Renal cortical epithelial cell (primary cell): ENCODE measurements around the gene MAST4. TPM values are rescaled to one million over a fixed set of nuclear protein-coding genes. Genes with fewer than 3 reads are reported as not detected.

ENCODE experiments used
- DNase-seq: peaks from one replicate; pipeline ENCODE4 v3.0.0-alpha.2; 2011; ENCODE audit warnings: low read depth
- total RNA-seq: library from RNA; depleted of rRNA; stranded (reverse); fragments of >200 nt; gene quantifications from 2 replicates; pipeline ENCODE4 v1.2.3, GENCODE V29; 2014

The MAST4 gene
- total RNA-seq, 1 donor from 2014 or later = 8.7 TPM

- DNase-seq = peak; percentile 52
Measured at GRCh38 chr5:67015541-67016191, 419.5 kb downstream of the MAST4 start.

- no peak for DNase-seq
Measured at GRCh38 chr5:67019065-67019845, 423.1 kb downstream of the MAST4 start.

GRCh38 chr5:67020096-67020615 is 424.0 kb downstream of the MAST4 start:
- DNase-seq = peak; percentile 67

GRCh38 chr5:67021031-67021430 is 424.8 kb downstream of the MAST4 start:
- no peak for DNase-seq

- no peak for DNase-seq
Measured at GRCh38 chr5:67021521-67021920, 425.3 kb downstream of the MAST4 start.

- no peak for DNase-seq
Measured at GRCh38 chr5:67021962-67022361, 425.8 kb downstream of the MAST4 start.

GRCh38 chr5:67025457-67025856 is 429.3 kb downstream of the MAST4 start:
- no peak for DNase-seq

- DNase-seq = no peak
Measured at GRCh38 chr5:67026278-67026677, 430.1 kb downstream of the MAST4 start.

- DNase-seq = no peak
Measured at GRCh38 chr5:67027171-67027570, 431.0 kb downstream of the MAST4 start.

GRCh38 chr5:67028371-67028770 is 432.2 kb downstream of the MAST4 start:
- DNase-seq = no peak

GRCh38 chr5:67028941-67029340 is 432.7 kb downstream of the MAST4 start:
- DNase-seq = no peak

- no peak for DNase-seq
Measured at GRCh38 chr5:67029481-67029880, 433.3 kb downstream of the MAST4 start.

- DNase-seq = peak; percentile 38
Measured at GRCh38 chr5:67030289-67031056, 434.3 kb downstream of the MAST4 start.

GRCh38 chr5:67031057-67031443 is 434.9 kb downstream of the MAST4 start:
- DNase-seq = no peak

- no peak for DNase-seq
Measured at GRCh38 chr5:67031692-67032091, 435.5 kb downstream of the MAST4 start.

- DNase-seq = peak; percentile 36
Measured at GRCh38 chr5:67032921-67033664, 436.9 kb downstream of the MAST4 start.

GRCh38 chr5:67033880-67034651 is 437.9 kb downstream of the MAST4 start:
- no peak for DNase-seq

GRCh38 chr5:67035098-67035740 is 439.0 kb downstream of the MAST4 start:
- DNase-seq = peak; percentile 76

- no peak for DNase-seq
Measured at GRCh38 chr5:67037171-67037570, 441.0 kb downstream of the MAST4 start.
